Keratinocyte (primary cell): ENCODE measurements around the gene POU6F2. TPM values are rescaled to one million over a fixed set of nuclear protein-coding genes. Genes with fewer than 3 reads are reported as not detected.

Source experiments
- DNase-seq: peaks from one replicate; pipeline ENCODE4 v3.0.0-alpha.2; 2011; ENCODE audit warnings: low read depth, missing footprints, low spot score
- FAIRE-seq: peaks from 2 replicates; lab custom pipeline; 2011; peaks lifted over from hg19 to GRCh38; lab: Jason Lieb, UNC
- H2AFZ ChIP-seq: 2 replicates; pipeline ENCODE4 v1.6.0; 2012; ENCODE audit warnings: low read length, control low read depth, inconsistent platforms; ENCODE audit not compliant: control insufficient read depth
- H3K27ac ChIP-seq: 2 replicates; pipeline ENCODE4 v1.5.1; 2011; ENCODE audit warnings: low read length; ENCODE audit not compliant: control insufficient read depth, insufficient read depth
- H3K27me3 ChIP-seq: 3 replicates; pipeline ENCODE4 v1.6.0; 2011; ENCODE audit warnings: low read length; ENCODE audit not compliant: control insufficient read depth, insufficient read depth; ENCODE audit errors: extremely low read depth
- H3K36me3 ChIP-seq, 2 experiments: 2 replicates in 1 of 2; 3 replicates in 1 of 2; pipeline ENCODE4 v1.5.1; 2011; ENCODE audit warnings: low read length in 2 of 2, mild to moderate bottlenecking in 1 of 2; ENCODE audit not compliant: control insufficient read depth in 2 of 2, insufficient read depth in 2 of 2; ENCODE audit errors: extremely low read depth in 1 of 2
- H3K4me1 ChIP-seq: 3 replicates; pipeline ENCODE4 v1.5.1; 2011; ENCODE audit warnings: low read length; ENCODE audit not compliant: control insufficient read depth, insufficient read depth; ENCODE audit errors: extremely low read depth
- H3K4me2 ChIP-seq: 3 replicates; pipeline ENCODE4 v1.6.0; 2011; ENCODE audit warnings: low read depth, low read length; ENCODE audit not compliant: control insufficient read depth, insufficient read depth; ENCODE audit errors: extremely low read depth
- H3K4me3 ChIP-seq, 3 experiments: fragments of 200-600 bp in 1 of 3; sonication (generic) in 1 of 3; 2 replicates in 2 of 3; 3 replicates in 1 of 3; pipeline ENCODE4 v1.5.1; 2011 to 2016; ENCODE audit warnings: low read length in 3 of 3, mild to moderate bottlenecking in 3 of 3, control low read depth in 2 of 3, inconsistent platforms in 1 of 3, low read depth in 1 of 3, mixed read lengths in 1 of 3, mixed run types in 1 of 3, moderate library complexity in 1 of 3; ENCODE audit not compliant: control insufficient read depth in 2 of 3, insufficient read depth in 2 of 3; ENCODE audit errors: extremely low read depth in 1 of 3
- H3K79me2 ChIP-seq: 2 replicates; pipeline ENCODE4 v1.6.0; 2012; ENCODE audit warnings: low read length; ENCODE audit not compliant: control insufficient read depth, insufficient read depth
- H3K9ac ChIP-seq: 3 replicates; pipeline ENCODE4 v1.6.0; 2011; ENCODE audit warnings: low read length; ENCODE audit not compliant: control insufficient read depth, insufficient read depth; ENCODE audit errors: extremely low read depth
- H3K9me1 ChIP-seq: 3 replicates; pipeline ENCODE4 v1.6.0; 2011; ENCODE audit warnings: low read length; ENCODE audit not compliant: control insufficient read depth, insufficient read depth; ENCODE audit errors: extremely low read depth
- H3K9me3 ChIP-seq: 2 replicates; pipeline ENCODE4 v1.5.1; 2012; ENCODE audit warnings: low read depth, low read length; ENCODE audit not compliant: control insufficient read depth
- H4K20me1 ChIP-seq: 3 replicates; pipeline ENCODE4 v1.6.0; 2011; ENCODE audit warnings: low read length; ENCODE audit not compliant: control insufficient read depth, insufficient read depth; ENCODE audit errors: extremely low read depth
- EZH2 ChIP-seq: IDR thresholded peaks from one replicate; pipeline ENCODE4 v1.6.1; 2012; ENCODE audit warnings: inconsistent platforms, mild to moderate bottlenecking, low read length, moderate library complexity
- dilution Hi-C: fragments of 300-500 bp; cut with MboI; formaldehyde crosslinking; loops from one replicate; pipeline ENCODE4 v1.7.0; 2020; ENCODE audit warnings: low sequenced_read_pairs; ENCODE audit not compliant: extremely low pct_ligation_motif_present
- polyA plus RNA-seq, 5 experiments: library from polyadenylated mRNA; depleted of rRNA in 3 of 5; stranded (reverse) in 3 of 5; stranded (forward) in 1 of 5; unstranded in 1 of 5; fragments of >200 nt; gene quantifications; 1 replicate in 1 of 5; 2 replicates in 3 of 5; 3 replicates in 1 of 5; pipeline versions ENCODE4 v1.2.1 to v1.2.3, GENCODE V29; 2011 to 2012; ENCODE audit warnings: missing spikeins in 2 of 5, low read depth in 1 of 5, low replicate concordance in 1 of 5
- TF ChIP-seq, protein P1 (sequence below), 3 experiments: IDR thresholded peaks in 1 of 3; conservative IDR thresholded peaks in 1 of 3; optimal IDR thresholded peaks in 1 of 3; 2 replicates in 2 of 3; 3 replicates in 1 of 3; pipeline versions ENCODE3 to v1.5.1; 2011; ENCODE audit warnings: low read length in 3 of 3, mild to moderate bottlenecking in 3 of 3, moderate library complexity in 2 of 3, control low read depth in 1 of 3, inconsistent platforms in 1 of 3; ENCODE audit not compliant: insufficient read depth in 2 of 3; ENCODE audit errors: extremely low read depth in 1 of 3

The POU6F2 gene
- polyA plus RNA-seq, 1 donor (not counting 4 experiments of a cell fraction or from before 2014, with no cell fraction given) = not detected

DNA sequence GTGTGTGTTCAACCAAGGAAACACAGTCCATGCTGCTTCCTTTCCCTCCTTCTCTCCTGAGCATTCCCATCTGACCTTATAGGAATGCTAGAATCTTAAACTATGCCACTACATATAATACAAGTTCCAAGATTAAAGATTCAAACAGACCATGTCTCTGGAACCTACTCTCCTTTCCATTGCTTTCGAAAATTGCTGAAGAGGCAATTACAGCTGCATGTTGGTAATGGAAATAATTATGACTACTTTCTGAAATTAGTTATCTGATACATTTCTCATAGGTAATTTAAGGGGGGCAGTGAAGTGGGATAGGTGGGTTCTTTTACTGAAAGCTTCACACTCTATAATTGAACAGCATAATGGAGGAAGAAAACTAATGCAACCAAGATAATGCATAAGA lies 302.6 kb downstream of the POU6F2 start:
- H3K79me2 ChIP-seq = no peaks in the 10 kb centered on the region

DNA sequence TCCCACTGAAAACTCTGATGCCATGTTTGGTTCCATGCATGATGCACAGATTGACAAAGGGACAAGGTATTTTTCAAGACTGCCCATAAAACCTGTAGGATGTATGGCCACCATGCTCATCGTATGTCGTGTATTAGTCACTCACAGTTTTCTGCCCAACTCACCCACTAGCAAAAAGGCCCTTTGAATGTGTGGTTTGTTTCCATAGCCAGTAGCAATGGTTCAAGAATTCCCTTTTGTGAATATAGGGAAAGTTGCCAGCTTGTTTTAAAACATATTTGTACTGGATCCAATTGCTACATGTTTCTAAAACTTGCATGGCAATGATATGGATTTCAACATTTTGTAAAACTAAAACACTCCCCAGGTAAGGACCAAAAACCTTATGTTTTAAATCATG lies 307.5 kb downstream of the POU6F2 start:
- no peaks in the 10 kb centered on the region for H3K9me3 ChIP-seq
- H3K79me2 ChIP-seq = no peaks in the 10 kb centered on the region
- H2AFZ ChIP-seq = no peak overlapping the region
- H3K27me3 ChIP-seq = no peaks in the 10 kb centered on the region
- no peak for DNase-seq
- no peak for FAIRE-seq
- no peaks in the 10 kb centered on the region for H3K9me1 ChIP-seq
- no peaks in the 10 kb centered on the region for H3K4me1 ChIP-seq
- TF ChIP-seq, protein P1, sequence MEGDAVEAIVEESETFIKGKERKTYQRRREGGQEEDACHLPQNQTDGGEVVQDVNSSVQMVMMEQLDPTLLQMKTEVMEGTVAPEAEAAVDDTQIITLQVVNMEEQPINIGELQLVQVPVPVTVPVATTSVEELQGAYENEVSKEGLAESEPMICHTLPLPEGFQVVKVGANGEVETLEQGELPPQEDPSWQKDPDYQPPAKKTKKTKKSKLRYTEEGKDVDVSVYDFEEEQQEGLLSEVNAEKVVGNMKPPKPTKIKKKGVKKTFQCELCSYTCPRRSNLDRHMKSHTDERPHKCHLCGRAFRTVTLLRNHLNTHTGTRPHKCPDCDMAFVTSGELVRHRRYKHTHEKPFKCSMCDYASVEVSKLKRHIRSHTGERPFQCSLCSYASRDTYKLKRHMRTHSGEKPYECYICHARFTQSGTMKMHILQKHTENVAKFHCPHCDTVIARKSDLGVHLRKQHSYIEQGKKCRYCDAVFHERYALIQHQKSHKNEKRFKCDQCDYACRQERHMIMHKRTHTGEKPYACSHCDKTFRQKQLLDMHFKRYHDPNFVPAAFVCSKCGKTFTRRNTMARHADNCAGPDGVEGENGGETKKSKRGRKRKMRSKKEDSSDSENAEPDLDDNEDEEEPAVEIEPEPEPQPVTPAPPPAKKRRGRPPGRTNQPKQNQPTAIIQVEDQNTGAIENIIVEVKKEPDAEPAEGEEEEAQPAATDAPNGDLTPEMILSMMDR (optimal IDR thresholded peaks at IDR 0.05 in 1 of 3, IDR thresholded peaks at IDR 0.05 in 1 of 3, conservative IDR thresholded peaks at IDR 0.05 in 1 of 3; ENCODE audit: extremely low read depth in 1 of 3, insufficient read depth in 2 of 3, low read length in 3 of 3) = no peak
- no peaks in the 10 kb centered on the region for H3K36me3 ChIP-seq
- no peaks in the 10 kb centered on the region for H4K20me1 ChIP-seq
- H3K4me2 ChIP-seq = no peak overlapping the region
- H3K9ac ChIP-seq = no peak overlapping the region
- no peak overlapping the region for H3K4me3 ChIP-seq
- dilution Hi-C loops = no loop called here
- no peak overlapping the region for H3K27ac ChIP-seq

More for the DNA sequence above, 302.6 kb downstream of the POU6F2 start:
- Histone ChIP-seq H3K9me1 (no peaks in the 10 kb centered on the region), H3K27me3 (no peaks in the 10 kb centered on the region), H3K4me3 (no peak overlapping the region), H2AFZ (no peak overlapping the region), H3K9me3 (no peaks in the 10 kb centered on the region), H3K27ac (no peak overlapping the region), H3K4me1 (no peaks in the 10 kb centered on the region), H3K4me2 (no peak overlapping the region), H3K36me3 (no peaks in the 10 kb centered on the region), H4K20me1 (no peaks in the 10 kb centered on the region), H3K9ac (no peak overlapping the region)
- no peak for TF ChIP-seq EZH2
- TF ChIP-seq, protein P1 (optimal IDR thresholded peaks at IDR 0.05 in 1 of 3, IDR thresholded peaks at IDR 0.05 in 1 of 3, conservative IDR thresholded peaks at IDR 0.05 in 1 of 3; ENCODE audit: extremely low read depth in 1 of 3, insufficient read depth in 2 of 3, low read length in 3 of 3) = no peak
- dilution Hi-C loops = no loop called here
- no peak for DNase-seq
- no peak for FAIRE-seq
